HFF-Myc (cell line): ENCODE data around the gene PGAP2.
"Not testable (repeated sequence)": the region's sequence is repeated elsewhere in the genome, so short reads cannot be mapped to it uniquely, and the experiment has no call there.

Source experiments
- DNase-seq: peaks from one replicate; pipeline ENCODE4 v3.0.0-alpha.2; 2011; ENCODE audit warnings: low read depth; ENCODE audit errors: extremely low read depth
- H3K4me3 ChIP-seq: replicated peaks from 2 replicates; pipeline ENCODE4 v1.5.1; 2011; ENCODE audit warnings: low read depth, mild to moderate bottlenecking, control low read depth, low read length
- TF ChIP-seq, protein P1 (sequence below): IDR thresholded peaks from 2 replicates; pipeline ENCODE4 v1.5.1; 2012; ENCODE audit warnings: mild to moderate bottlenecking, low read depth, low read length, control low read depth; ENCODE audit errors: missing control alignments

PGAP2 gene

DNA sequence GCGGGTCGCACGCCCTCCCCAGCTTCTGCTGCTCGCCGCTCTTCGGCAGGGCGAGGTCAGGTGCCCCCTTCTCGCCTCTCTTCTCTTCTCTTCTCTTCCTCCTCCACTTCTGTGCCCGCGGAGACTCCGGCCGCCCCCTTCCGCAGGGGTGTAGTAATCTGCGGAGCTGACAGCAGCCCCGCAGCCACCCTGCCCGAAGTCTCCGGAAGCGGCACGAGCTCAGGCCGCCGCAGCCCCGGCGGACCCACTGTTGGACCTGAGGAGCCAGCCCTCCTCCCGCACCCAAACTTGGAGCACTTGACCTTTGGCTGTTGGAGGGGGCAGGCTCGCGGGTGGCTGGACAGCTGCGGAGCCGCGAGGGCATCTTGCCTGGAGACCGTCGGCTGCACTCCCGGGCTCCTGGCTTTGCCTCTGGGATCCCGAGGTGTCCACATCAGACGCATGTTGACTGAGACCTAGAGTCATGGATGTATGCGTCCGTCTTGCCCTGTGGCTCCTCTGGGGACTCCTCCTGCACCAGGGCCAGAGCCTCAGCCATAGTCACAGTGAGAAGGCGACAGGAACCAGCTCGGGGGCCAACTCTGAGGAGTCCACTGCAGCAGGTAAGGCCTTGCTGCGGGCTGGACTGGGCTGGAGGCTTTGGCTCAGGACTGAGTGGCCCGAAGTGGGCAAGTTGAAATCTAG is 47.6 kb downstream of the PGAP2 start:
- TF ChIP-seq, protein P1, sequence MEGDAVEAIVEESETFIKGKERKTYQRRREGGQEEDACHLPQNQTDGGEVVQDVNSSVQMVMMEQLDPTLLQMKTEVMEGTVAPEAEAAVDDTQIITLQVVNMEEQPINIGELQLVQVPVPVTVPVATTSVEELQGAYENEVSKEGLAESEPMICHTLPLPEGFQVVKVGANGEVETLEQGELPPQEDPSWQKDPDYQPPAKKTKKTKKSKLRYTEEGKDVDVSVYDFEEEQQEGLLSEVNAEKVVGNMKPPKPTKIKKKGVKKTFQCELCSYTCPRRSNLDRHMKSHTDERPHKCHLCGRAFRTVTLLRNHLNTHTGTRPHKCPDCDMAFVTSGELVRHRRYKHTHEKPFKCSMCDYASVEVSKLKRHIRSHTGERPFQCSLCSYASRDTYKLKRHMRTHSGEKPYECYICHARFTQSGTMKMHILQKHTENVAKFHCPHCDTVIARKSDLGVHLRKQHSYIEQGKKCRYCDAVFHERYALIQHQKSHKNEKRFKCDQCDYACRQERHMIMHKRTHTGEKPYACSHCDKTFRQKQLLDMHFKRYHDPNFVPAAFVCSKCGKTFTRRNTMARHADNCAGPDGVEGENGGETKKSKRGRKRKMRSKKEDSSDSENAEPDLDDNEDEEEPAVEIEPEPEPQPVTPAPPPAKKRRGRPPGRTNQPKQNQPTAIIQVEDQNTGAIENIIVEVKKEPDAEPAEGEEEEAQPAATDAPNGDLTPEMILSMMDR, result no peak
- DNase-seq, result no peak
- peak overlapping the region; percentile 74 for H3K4me3 ChIP-seq

DNA sequence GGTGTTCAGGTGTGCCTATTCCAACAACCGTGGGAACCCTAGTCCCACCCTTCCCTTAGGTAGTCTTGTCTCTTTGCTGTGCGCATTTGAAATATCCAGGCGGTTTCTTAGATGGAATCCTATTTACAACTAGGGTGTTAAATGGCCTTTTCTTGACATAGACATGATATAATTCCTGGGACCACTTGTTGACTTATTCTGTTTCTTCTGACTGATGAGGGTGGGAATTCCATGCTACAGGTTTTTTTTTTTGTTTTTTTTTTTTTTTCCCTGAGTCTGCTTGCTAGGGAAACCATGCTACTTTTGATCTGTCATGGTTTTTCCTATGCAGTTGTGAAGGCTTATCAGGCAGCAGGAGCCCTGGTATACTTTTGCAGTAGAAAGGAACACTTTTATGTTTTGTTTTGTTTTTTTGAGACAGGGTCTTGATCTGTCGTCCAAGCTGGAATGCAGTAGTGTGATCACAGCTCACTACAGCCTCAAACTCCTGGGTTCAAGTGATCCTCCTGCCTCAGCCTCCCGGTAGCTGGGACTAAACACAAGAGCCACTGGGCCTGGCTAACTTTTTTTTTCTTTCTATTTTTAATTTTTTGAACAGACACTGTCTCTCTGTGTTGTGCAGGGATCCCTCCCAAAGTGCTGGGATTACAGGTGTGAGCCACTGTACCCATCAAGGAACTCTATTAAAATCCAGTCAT is 48.6 kb downstream of the PGAP2 start:
- TF ChIP-seq, protein P1, result no peak
- H3K4me3 ChIP-seq, result peak overlapping the region; percentile 74

DNA sequence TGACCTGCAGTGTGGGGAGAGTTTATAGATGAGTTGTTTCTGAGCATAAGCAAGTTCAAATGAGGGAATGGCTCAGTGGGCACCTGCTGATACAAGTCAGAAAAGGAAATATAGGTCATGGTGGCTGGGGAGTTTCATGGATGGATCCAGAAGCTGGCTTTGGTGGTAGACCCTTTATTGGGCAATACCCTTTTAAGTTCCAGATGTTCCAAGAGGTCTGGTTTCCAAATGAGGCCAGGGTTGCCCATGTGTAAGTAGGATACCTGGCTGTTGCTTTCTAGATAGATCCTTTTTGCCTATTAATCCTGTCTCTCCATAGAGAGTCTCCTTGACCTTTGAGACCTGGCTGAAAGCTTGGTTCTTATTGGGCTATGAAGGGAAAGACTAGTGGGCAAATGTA is 49.3 kb downstream of the PGAP2 start:
- no peak for DNase-seq
- TF ChIP-seq, protein P1, result no peak
- no peak overlapping the region for H3K4me3 ChIP-seq

More for the DNA sequence above, 48.6 kb downstream of the PGAP2 start:
- no peak for DNase-seq

DNA sequence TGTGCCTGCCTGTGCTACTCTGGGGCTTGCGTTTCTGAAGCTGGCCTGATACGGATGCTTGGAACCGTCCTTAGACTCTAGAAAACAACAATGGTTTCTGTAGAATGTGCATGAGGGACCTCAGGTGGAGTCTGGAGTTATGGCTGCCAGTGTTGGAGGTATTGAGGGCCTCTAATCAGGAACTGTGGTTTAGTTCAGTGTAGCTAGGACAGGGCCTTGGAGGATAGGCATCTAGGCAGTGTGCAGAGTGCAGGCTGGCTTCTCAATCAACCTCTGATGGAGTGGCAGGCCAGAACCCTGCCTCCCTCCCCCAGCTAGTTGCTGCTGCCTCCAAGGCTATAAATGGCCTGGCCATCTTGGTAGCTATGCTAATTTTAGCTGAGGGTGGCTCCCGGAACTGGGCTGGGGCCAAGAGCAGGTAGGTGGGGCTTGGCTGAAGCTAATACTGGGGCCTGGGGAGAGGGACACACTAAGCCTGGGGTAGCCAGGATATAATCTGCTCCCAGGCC is 51.1 kb downstream of the PGAP2 start:
- TF ChIP-seq, protein P1, result no peak
- DNase-seq, result no peak
- H3K4me3 ChIP-seq, result no peak overlapping the region

DNA sequence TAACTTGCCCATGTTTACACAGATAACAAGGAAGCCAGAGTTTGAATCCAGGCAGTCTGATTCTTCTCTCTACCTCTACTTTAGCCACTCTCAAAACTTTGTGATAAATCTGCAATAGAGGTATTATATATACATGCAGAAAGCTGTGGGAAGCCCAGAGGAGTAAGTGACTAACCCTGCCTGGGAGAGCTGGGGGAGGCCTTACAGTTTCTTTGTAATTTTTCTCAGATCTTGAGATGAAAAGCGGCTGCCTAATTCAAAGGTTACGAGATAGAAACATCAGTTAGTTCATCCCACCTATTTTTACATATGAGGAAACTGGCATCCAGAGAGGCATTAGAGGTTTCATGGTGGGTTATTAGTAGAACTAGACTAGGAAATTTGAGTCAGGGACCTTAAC is 52.0 kb downstream of the PGAP2 start:
- TF ChIP-seq, protein P1, result no peak
- H3K4me3 ChIP-seq, result no peak overlapping the region
- no peak for DNase-seq

DNA sequence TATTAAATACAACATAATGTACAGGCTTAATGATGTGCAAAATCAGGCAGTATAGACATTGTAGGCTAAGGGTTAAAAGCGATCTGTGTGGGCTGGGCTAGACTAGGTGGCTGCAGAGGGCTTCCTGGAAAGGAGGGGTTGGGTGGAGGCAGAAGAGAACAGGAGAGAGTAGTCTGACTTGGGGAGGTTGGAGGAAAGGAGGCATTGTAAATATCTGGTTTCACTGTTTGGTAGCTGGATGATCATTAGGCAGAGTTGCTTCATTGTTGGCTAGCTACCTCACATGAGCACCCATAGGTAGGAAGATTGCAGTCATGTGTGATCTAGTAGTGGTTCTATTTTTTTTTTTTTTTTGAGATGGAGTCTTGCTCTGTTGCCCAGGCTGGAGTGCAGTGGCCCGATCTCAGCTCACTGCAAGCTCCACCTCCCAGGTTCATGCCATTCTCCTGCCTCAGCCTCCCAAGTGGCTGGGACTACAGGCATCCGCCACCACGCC is 52.6 kb downstream of the PGAP2 start:
- not testable (repeated sequence) for DNase-seq, H3K4me3 ChIP-seq

DNA sequence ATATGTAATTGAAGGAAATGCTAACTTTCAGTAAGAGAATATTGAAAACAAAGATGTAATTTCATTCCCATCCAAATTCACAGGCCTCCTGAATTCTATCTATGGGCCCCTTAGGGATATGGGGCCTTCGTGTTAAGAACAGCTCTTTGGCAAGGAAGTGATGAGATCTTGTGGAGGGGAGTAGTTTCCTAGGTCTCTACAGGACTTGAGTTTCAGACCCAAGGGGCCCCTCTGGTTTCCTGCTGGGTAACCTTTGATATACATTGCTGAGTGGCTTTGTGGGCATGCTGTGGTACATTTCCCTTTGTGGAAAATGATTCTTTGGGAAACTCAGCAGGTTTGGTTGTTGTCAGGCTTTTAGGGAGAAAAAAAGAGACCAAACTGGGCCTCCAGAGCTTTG is 53.3 kb downstream of the PGAP2 start:
- H3K4me3 ChIP-seq, result no peak overlapping the region
- TF ChIP-seq, protein P1, result no peak
- no peak for DNase-seq
